Smooth muscle cell (in vitro differentiated cells): ENCODE data around the gene PEPD. TPM values are rescaled to one million over a fixed set of nuclear protein-coding genes. Genes with fewer than 3 reads are reported as not detected.

Experiments
- DNase-seq: peaks from one replicate; lab custom pipeline; 2025; ENCODE audit not compliant: unreplicated experiment; lab: John Stamatoyannopoulos, UW
- H2AFZ ChIP-seq: fragments of 200-600 bp; sonication (generic); 2 replicates; pipeline ENCODE4 v1.6.0; 2016; ENCODE audit warnings: antibody characterized with exemption, low read depth, mild to moderate bottlenecking
- H3F3A ChIP-seq: fragments of 200-600 bp; sonication (generic); 2 replicates; pipeline ENCODE4 v1.6.0; 2017; ENCODE audit warnings: antibody characterized with exemption, low read depth
- H3K27ac ChIP-seq: fragments of 200-600 bp; sonication (generic); 2 replicates; pipeline ENCODE4 v1.5.1; 2016; ENCODE audit warnings: low read depth, mild to moderate bottlenecking
- H3K27me3 ChIP-seq: fragments of 200-600 bp; sonication (generic); 2 replicates; pipeline ENCODE4 v1.6.1; 2016; ENCODE audit warnings: low read depth, mild to moderate bottlenecking
- H3K36me3 ChIP-seq: fragments of 200-600 bp; sonication (generic); 2 replicates; pipeline ENCODE4 v1.5.1; 2016; ENCODE audit warnings: low read depth
- H3K4me1 ChIP-seq: fragments of 200-600 bp; sonication (generic); 2 replicates; pipeline ENCODE4 v1.5.1; 2016; ENCODE audit warnings: low read depth
- H3K4me2 ChIP-seq: fragments of 200-600 bp; sonication (generic); 2 replicates; pipeline ENCODE4 v1.6.0; 2016; ENCODE audit warnings: mild to moderate bottlenecking
- H3K4me3 ChIP-seq: fragments of 200-600 bp; sonication (generic); 2 replicates; pipeline ENCODE4 v1.5.1; 2016; ENCODE audit warnings: mild to moderate bottlenecking
- H3K79me2 ChIP-seq: fragments of 200-600 bp; sonication (generic); 2 replicates; pipeline ENCODE4 v1.6.0; 2016; ENCODE audit warnings: low read depth, mild to moderate bottlenecking
- H3K9ac ChIP-seq: fragments of 200-600 bp; sonication (generic); 2 replicates; pipeline ENCODE4 v1.6.0; 2016; ENCODE audit warnings: low read depth
- H3K9me3 ChIP-seq: fragments of 200-600 bp; sonication (generic); replicated peaks from 2 replicates; pipeline ENCODE4 v1.5.1; 2016; ENCODE audit warnings: low read depth
- H4K20me1 ChIP-seq: fragments of 200-600 bp; sonication (generic); 2 replicates; pipeline ENCODE4 v1.6.0; 2016; ENCODE audit warnings: low read depth
- WGBS: methylation state at CpG from one replicate; pipeline ENCODE4 v1.1.7; 2016; ENCODE audit warnings: low lambda C conversion rate; 5-methylcytosine and 5-hydroxymethylcytosine counted together
- polyA plus RNA-seq: library from polyadenylated mRNA; unstranded; fragments of >200 nt; fragmentation: Nextera tagmentation; extraction: Ambion mirVana; gene quantifications from 2 replicates; pipeline ENCODE4 v1.2.1, GENCODE V29; 2016
- total RNA-seq: library from RNA; depleted of rRNA; stranded (reverse); fragments of >200 nt; gene quantifications from 2 replicates; pipeline ENCODE4 v1.2.3, GENCODE V29; 2014
- TF ChIP-seq, protein P1 (sequence below): fragments of 200-600 bp; sonication (generic); IDR thresholded peaks from 2 replicates; pipeline ENCODE4 v1.5.1; 2017; ENCODE audit warnings: borderline replicate concordance, mild to moderate bottlenecking, antibody characterized with exemption; ENCODE audit not compliant: insufficient read depth, poor library complexity, severe bottlenecking

PEPD gene
- total and polyA plus RNA-seq, 2 experiments from 2014 or later, result 57.2 to 70.4 TPM

DNA sequence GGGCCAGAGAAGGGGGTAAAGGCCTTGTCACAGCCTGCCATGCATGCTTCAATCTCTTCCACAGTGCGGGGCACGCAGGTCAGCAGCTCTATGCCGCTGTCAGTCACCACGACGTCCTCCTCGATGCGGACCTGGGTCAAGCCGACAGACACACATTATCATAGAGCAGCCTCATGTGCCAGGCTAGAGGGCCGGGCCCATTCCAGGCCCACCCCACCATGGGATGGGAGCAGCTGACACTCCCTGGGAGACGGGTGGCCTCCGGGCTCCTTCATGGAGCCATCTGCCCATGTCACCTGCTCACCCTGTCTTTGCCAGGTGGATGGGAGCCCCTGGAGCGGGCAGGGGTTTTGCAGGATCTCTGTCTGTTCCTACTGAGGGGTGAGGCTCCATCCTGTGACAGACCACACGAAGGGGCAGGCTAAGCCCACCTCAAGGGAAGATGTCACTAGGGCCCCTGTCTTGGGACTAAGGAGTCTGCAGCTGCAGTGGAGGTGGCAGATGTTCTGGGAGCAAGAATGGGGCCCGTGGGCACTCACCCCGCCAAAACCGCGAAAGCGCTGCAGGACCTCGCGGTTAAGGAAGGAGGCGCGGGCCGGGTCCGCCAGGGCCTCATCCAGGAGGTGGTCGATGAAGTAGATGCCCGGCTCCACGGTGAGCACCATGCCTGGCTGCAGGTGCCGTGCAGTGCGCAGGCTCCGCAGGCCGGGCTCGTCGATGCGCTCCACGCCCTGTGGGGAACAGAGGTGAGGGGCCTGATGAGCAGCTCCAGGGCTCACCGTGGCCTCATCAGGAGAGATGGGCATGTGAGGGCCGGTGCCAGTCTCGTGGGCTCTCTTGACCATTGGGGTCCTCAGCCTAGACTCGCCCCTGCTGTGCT is 134.0 kb downstream of the PEPD start:
- WGBS, result 97% methylated on average over 39 of the region's 39 CpGs
- peaks cover 100% of the 10 kb centered on the region for H4K20me1 ChIP-seq
- no peak for DNase-seq
- no peak overlapping the region for H3K9ac ChIP-seq
- H2AFZ ChIP-seq, result no peak overlapping the region
- peaks cover 42% of the 10 kb centered on the region for H3K79me2 ChIP-seq
- H3K4me2 ChIP-seq, result no peak overlapping the region
- H3K36me3 ChIP-seq, result no peaks in the 10 kb centered on the region
- TF ChIP-seq, protein P1, sequence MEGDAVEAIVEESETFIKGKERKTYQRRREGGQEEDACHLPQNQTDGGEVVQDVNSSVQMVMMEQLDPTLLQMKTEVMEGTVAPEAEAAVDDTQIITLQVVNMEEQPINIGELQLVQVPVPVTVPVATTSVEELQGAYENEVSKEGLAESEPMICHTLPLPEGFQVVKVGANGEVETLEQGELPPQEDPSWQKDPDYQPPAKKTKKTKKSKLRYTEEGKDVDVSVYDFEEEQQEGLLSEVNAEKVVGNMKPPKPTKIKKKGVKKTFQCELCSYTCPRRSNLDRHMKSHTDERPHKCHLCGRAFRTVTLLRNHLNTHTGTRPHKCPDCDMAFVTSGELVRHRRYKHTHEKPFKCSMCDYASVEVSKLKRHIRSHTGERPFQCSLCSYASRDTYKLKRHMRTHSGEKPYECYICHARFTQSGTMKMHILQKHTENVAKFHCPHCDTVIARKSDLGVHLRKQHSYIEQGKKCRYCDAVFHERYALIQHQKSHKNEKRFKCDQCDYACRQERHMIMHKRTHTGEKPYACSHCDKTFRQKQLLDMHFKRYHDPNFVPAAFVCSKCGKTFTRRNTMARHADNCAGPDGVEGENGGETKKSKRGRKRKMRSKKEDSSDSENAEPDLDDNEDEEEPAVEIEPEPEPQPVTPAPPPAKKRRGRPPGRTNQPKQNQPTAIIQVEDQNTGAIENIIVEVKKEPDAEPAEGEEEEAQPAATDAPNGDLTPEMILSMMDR, result no peak
- no peaks in the 10 kb centered on the region for H3K27me3 ChIP-seq
- no peak overlapping the region for H3K4me3 ChIP-seq
- H3K9me3 ChIP-seq, result no peaks in the 10 kb centered on the region
- H3K4me1 ChIP-seq, result no peaks in the 10 kb centered on the region
- no peaks in the 10 kb centered on the region for H3F3A ChIP-seq
- H3K27ac ChIP-seq, result no peak overlapping the region

DNA sequence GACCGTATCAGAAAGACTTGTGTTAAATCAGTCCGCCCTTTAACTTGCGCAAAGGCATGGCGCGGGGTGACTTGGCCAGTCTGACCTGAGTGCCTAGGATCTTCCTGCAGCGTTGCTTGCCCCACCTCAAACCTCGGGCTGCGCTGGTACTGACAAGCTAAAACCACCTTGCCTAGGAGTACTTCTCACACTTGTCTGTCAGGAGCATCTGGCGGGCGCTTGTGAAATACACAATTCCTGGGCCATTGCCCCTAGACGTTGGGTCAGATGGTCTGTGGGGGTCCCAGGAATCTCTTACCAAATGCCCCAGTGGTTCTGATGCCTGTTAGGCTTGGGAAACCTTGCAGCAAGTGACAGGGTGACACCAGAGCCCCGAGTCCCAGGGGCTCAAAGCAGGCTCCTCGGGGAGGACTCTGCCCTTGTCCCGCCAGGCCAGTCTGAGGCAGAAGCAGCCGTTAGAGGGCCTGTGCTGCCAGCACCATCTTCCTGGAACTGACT is 135.2 kb downstream of the PEPD start:
- no peak overlapping the region for H2AFZ ChIP-seq
- no peak overlapping the region for H3K27ac ChIP-seq
- no peak overlapping the region for H3K4me3 ChIP-seq
- H3F3A ChIP-seq, result no peaks in the 10 kb centered on the region
- H3K4me1 ChIP-seq, result no peaks in the 10 kb centered on the region
- H3K27me3 ChIP-seq, result no peaks in the 10 kb centered on the region
- WGBS, result 94% methylated on average over 15 of the region's 15 CpGs
- H3K4me2 ChIP-seq, result no peak overlapping the region
- no peak for DNase-seq
- TF ChIP-seq, protein P1, result no peak
- H3K79me2 ChIP-seq, result peaks cover 54% of the 10 kb centered on the region
- no peaks in the 10 kb centered on the region for H3K36me3 ChIP-seq
- no peaks in the 10 kb centered on the region for H3K9me3 ChIP-seq
- H4K20me1 ChIP-seq, result peaks cover 100% of the 10 kb centered on the region
- H3K9ac ChIP-seq, result no peak overlapping the region

DNA sequence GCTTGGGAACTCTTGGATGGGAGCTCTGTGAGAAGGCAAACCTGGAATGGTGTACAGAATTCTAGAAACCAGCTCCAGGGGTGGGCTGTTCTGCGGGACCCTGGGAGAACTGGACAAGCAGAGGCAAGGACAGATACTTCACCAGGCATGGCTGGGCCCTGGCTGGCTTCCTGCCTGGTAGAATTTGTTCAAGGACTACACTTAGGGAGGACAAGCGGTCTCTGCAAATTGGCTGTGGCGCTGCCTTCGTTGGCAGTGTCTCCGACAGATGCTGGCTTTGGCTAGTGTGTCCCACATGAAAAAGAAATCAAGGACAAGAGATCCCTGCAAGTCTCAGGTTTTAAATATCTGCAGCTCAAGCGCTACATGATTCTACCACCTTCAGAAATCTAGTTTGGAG is 135.6 kb downstream of the PEPD start:
- Histone ChIP-seq H2AFZ (no peak overlapping the region), H3K79me2 (peaks cover 59% of the 10 kb centered on the region), H3K4me2 (no peak overlapping the region), H3K9ac (no peak overlapping the region), H3K36me3 (no peaks in the 10 kb centered on the region), H3F3A (no peaks in the 10 kb centered on the region), H4K20me1 (peaks cover 100% of the 10 kb centered on the region), H3K9me3 (no peaks in the 10 kb centered on the region), H3K27ac (no peak overlapping the region), H3K4me1 (no peaks in the 10 kb centered on the region), H3K4me3 (no peak overlapping the region), H3K27me3 (no peaks in the 10 kb centered on the region)
- TF ChIP-seq, protein P1, result no peak
- DNase-seq, result no peak
- 88% methylated on average over 6 of the region's 6 CpGs for WGBS

DNA sequence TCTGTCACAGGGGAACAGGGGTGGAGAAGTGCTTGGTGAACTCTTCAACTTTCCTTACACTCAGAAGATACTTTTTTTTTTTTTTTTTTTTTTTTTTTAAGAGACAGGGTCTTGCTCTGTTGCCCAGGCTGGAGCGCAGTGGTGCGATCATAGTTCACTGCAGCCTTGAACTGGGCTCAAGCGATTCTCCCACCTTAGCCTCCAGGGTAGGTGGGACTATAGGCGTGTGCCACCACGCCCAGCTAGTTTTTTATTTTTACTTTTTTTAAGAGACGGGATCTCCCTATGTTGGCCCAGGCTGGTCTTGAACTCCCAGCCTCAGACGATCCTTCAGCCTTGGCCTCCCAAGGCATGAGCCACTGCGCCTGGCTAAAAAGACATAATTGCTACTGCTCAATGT is 136.6 kb downstream of the PEPD start:
- no peak overlapping the region for H3K4me3 ChIP-seq
- no peak overlapping the region for H3K9ac ChIP-seq
- WGBS, result 96% methylated on average over 8 of the region's 8 CpGs
- H3K4me1 ChIP-seq, result no peaks in the 10 kb centered on the region
- H2AFZ ChIP-seq, result no peak overlapping the region
- H3K79me2 ChIP-seq, result peaks cover 67% of the 10 kb centered on the region
- no peaks in the 10 kb centered on the region for H3F3A ChIP-seq
- no peak overlapping the region for H3K4me2 ChIP-seq
- no peak overlapping the region for H3K27ac ChIP-seq
- TF ChIP-seq, protein P1, result no peak
- no peaks in the 10 kb centered on the region for H3K36me3 ChIP-seq
- H4K20me1 ChIP-seq, result peaks cover 100% of the 10 kb centered on the region
- no peaks in the 10 kb centered on the region for H3K9me3 ChIP-seq
- DNase-seq, result no peak
- H3K27me3 ChIP-seq, result no peaks in the 10 kb centered on the region
